GM19025 (cell line): Measurements from ENCODE around the gene KIAA1671.
"Not testable (repeated sequence)": the region's sequence is repeated elsewhere in the genome, so short reads cannot be mapped to it uniquely, and the experiment has no call there.

ENCODE experiments used
- ATAC-seq: cut with Tn5 transposase; IDR thresholded peaks from one replicate; pipeline ENCODE4 v1.9.1; 2021; ENCODE audit warnings: mild to moderate bottlenecking, low read depth, moderate library complexity; ENCODE audit not compliant: unreplicated experiment

Gene KIAA1671

DNA sequence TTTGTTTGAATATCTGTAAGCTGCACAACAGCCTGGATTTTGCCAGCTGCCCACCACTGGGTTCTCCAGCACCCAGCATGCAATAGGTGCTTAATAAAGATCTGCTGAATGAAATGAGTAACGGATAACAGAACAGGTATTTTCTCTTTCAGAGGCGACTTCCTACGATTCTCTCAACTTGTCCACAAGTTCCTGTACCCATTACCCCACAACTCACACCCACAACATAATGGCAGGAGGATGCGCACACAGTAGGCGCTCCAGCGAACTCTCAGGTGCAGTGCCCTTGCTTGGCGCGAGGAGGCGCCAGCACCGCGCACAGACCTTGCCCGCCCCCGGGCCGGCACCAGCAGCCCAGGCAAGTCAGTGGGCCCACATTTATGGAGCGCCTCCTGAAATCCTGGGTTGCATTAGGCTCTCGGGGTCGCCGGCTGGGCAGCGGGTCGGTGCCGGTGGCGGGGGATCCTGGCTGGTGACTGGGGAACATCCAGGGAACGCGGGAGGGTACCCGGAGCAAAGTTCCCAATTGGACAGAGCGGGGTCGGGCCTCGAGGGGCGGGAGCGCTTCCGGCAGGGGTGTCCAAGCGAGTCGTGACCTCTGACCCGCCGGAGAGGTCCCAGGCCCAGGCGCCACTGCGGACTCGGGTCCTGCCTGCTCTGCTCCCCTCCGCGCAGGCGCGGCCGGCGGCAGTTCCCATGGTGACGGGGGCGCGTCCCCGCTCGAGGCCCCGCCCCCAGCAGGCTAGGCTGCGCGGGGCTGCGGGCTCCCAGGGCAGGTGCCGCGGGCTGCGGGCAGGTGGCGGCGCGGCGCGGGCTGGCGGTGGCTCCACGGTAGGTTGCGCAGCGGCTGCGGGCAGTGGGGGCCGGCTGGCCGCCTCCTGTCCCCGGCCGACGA, at the start of gene KIAA1671:
Gene KIAA1671 (plus strand): TSS at position 775 of the 895 bp plus-strand sequence. CDS start 75,284 bp downstream, outside the sequence.
- peak; percentile 67 for ATAC-seq

DNA sequence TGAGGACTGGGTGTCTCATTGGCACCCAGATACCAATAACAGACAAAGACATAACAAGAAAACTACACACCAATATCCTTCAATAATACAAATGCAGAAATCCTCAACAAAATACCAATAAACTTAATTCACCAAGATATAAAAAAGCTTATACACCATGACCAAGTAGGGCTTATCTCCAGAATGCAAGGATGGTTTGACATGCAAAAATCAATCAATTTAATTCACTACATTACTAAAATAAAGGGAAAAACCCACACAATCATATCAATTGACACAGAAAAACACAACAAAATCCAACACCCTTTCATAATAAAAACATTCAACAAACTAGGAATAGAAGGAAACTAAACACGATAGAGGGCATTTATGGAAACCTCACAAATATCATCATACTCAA, 46.6 kb upstream of the KIAA1671 start:
- ATAC-seq = no peak

DNA sequence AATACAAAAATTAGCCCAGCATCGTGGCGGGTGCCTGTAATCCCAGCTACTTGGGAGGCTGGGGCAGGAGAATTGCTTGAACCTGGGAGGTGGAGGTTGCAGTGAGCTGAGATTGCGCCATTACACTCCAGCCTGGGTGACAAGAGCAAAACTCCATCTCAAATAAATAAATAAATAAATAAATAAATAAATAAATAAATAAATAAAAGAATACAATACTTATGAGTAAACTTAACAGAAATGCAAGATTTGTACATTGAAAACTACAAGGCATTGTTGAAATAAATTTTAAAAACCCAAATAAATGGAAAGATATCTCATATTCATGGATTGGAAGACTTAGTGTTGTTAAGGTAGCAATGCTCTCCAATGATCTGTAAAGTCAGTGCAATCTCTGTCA, 45.4 kb upstream of the KIAA1671 start:
- not testable (repeated sequence) for ATAC-seq

DNA sequence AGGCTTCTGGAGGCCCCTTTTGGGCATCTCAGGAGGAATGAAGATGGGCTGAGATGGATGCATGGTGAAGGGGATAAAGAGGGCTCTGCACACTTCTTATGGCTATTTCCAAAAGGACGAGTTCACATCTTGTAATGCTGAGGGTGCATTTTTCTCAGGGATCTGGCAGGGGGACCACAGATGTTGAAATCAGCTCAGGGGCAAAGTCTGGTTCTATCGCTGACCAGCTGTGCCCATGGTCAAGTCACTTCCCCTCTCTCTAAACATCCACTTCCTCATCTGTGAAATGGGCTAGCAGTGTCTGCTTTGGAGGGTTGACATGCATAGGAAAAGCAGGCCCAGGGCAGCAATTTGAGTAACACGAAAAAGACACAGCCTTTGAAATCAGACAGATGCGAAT, 32.5 kb upstream of the KIAA1671 start:
- ATAC-seq = no peak

DNA sequence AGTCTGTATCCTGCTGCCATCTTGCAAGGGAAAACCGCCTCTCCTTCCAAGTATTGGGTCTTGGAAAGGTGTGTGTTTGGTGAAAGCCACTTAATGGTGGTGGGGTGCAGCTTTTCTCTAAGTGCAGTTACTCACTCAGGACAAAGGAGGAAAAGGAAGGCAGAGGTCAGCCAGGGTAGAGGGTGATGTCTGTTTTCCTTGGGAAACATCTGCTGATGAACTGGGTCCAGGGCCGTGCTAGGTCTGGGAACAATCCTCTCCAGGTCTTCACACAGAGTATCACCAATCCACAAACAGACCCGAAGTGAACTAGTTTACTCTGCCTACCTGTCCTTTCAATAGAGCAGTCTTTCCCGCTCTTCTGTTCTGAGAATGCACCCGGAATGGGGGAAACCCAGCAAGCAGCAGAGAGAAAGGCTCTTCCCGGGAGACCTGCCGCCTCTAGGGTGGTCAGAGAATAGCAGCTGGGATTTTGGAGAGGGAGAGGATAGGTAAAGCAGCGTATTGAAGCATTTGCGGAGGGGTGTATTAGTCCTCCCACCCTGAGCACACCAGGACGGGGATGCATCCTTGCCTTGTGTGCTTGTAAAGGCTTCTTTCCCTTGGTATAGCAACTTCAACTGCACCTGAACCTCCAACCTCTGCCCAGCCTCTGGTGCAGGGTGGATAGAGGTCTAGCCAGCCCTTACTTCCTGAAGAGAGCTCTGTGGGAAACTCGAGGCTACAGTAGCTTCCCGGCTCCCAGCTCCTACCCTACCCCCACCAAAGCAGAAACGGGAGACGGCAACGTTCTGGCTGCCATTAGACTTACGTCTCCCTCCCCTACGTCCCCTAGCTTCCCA, 26.7 kb upstream of the KIAA1671 start:
- no peak for ATAC-seq

DNA sequence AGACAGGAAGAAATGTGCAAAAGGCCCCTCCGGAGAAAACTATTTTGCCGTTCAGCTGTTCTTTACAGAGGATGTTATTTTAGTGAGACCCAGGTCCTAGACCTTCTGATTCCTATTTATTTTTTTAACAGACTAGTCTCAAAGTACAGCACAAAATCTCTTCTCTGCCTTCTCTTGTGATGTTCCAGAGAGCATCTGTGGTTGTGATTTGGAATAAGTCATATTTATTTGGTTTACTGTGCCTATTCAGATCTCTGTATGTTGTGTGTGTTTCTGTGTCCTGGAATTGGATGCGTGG, 26.1 kb upstream of the KIAA1671 start:
- ATAC-seq = no peak

DNA sequence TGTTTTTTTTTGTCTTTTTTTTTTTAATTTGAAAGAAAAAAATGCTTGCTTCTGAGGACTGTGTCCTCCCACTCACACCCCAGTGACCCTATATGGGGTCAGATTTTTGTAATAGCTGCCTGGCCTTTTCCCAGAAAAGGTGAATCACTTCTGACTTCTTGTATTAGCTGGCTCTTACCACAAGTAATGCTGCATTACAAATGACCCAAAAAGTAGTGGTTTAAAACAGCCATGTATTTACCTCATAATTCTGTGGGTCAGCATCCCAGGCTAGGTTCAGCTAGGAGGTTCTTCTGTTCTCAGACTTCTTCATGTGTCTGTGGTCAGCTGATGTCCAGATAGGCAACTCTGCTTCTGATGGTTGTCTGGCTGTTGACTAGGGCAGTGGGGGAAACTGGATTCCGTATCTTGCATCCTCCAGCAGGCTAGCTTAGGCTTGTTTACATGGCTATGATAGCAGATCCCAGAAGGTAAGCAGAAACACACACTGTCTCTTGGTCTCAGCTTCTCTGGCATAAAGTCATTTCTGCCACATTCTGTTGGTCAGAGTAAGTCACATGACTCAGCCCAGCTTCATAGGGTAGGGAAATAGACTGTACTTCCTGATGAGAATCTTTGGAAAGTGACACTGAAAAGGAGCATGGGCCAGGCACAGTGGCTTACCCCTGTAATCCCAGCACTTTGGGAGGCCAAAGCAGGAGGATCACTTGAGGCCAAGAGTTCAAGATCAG, 25.5 kb upstream of the KIAA1671 start:
- ATAC-seq = no peak

DNA sequence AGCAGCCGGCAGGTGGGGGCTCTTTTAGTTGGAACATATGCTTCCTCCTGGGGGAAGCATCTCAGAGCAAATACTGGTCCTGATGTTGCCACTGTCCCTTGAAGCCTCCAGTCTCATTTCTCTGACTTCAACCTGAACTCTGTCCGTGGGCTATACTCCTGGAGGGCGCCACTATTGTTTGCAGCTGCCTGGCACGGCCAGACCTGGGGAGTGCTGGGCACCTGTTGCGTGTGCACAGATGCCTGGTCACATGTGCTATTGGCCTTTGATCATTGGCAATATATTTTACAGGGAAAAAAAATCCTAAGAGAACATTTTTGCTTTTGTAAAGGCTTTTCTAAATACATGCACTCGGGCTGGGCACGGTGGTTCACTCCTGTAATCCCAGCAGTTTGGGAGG, 24.2 kb upstream of the KIAA1671 start:
- ATAC-seq = no peak

DNA sequence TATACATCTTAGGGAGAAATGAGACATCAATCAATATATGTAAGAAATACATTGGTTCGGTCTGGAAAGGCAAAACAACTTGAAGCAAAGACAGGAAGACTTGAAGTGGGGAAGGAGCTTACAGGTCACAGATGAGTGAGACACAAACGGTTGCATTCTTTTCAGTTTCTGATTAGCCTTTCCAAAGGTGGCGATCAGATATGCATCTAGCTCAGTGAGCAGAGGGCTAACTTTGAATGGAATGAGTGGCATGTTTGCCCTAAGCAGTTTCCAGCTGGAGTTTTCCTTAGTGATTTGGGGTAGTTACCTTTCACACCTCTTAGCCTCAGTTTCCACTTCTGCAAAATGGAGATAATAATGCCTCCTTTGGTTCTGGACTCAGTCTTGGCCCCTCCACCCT, 21.8 kb upstream of the KIAA1671 start:
- ATAC-seq = no peak

DNA sequence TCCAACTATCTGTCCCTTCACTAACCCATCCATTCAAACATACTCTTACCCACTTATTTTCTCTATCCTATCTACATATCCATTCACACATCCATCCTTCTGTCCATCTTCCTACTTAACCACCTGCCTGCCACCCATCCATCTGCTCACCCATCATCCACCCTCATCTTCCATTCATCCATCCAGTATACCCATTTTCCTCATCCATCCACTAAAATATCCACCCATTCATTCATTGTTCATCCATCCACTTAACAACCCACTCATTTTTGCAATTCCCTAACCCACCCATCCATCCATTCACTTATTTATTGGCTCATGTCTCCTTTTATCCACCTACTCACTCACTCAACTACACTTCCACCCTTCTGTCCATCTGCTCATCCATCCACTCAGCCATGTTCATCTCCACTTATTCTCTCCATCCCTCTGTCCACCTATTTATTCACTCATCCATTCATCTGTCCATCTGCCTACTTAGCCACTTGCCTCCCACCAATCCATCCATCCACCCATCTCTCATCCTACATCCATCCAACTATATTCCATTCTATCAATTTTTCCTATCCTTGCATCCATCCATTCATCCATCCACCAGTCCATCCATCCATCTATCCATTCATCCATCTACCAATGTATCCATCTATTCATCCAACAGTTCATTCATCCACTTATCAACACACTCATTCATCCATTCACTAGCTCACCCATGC, 16.6 kb upstream of the KIAA1671 start:
- ATAC-seq = no peak

DNA sequence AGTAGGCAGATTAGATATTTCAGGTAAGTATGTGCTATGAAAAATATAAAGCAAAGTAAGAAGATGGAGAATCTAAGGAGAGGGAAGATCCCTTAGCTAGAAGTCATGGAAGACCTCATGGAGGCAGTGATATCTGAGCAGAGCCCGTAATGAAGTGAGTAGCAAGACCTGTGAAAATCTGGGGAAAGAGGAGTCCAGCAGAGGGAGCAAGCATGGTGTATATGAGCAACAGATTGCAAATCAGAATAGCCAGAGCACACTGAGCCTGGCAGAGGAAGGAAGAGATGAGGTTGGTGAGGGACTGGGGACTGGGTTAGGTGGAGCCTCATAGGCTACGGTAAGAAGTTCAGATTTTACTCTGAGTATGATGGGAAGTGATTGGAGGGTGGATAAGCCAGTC, 15.4 kb upstream of the KIAA1671 start:
- no peak for ATAC-seq

DNA sequence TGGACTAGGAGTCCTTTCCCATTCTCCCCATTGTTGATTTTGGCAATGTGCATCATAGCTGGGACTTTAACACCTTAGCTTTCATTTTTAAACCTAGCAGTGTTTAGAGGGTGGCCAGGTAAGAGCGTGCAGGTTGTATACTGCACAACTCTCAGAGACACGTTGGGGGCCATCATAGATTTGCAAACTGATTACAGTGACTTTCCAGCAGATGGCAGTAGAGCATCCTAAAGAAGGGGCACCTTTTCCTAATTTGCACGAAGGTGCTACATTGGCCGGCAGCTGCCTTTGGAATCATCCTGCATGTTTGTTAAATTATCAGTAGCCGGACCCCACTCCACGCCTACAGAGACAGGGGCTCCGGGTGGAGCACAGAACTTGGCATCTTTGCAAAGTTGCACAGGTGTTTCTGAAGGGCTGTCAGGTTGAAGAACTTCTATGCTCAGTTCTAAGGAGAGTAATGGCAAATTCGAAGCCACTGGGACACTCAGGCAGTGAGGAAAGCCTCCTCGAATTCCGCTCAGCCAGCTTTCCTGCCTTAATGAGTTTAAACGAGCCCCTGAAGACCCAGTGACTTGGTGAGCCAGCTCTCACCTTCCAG, 13.7 kb upstream of the KIAA1671 start:
- no peak for ATAC-seq

DNA sequence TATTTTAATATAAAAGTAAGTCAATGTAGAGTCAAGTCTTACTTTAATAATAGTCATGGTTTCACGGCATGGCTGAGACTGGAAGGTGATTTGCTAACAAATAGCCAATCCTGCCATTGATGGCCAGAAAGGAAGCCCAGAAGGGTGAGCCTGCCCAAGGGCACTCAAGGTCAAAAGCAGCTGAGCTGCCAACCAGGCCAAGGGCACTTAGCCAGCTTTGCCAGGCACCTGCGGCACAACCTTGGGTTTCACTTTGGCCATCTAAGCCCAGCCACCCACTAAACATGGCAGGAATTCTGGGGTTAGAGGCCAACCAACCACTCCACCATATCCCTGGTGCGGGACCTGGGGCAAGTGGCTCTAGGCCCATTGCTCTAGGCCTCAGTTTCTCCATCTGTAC, 10.2 kb upstream of the KIAA1671 start:
- ATAC-seq = no peak

DNA sequence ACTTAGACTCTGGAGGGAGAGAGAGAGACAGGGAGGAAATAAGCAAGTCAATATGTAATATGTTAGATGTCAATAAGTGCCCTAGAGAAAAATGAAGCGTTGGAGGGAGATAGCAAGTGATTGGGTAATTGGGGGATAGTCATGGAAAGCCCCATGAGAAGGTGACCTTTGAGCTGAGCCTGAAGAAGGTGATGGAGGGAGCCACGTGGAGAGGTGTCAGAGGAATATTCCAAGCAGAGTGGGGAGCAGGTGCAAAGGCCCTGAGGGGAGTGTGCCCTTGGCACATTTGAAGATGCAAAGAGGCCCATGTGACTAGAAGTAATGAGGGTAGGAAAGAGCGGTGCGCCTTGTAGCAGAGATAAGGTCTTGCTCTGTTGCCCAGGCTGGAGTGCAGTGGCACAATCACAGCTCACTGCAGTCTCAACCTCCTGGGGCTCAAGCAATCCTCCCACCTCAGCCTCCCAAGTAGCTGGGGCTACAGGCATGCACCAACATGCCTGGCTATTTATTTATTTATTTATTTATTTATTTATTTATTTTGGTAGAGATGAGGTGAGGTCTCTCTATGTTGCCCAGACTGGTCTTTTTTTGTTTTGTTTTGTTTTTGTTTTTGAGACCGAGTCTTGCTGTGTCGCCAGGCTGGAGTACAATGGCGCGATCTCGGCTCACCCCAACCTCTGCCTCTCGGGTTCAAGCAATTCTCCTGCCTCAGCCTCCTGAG, 8.1 kb upstream of the KIAA1671 start:
- ATAC-seq = no peak

DNA sequence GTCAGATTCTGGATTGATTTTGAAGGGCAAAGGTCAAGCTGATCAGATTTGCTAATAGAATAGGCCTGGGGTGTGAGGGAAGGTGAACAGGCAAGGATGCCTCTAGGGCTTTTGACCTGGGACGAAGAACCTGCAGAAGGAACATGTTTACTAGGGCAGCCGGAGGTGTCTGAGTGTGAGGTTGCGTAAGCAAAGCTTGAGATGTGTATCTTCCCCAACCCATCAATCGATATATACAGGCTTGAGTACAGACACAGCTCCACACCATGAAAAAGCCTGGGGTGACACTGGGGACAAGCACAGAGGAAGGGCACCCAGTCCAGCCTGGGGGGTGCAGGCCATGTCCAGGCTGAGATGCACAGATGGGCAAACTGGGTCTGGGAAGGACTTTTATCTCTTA, 7.1 kb upstream of the KIAA1671 start:
- ATAC-seq = no peak

DNA sequence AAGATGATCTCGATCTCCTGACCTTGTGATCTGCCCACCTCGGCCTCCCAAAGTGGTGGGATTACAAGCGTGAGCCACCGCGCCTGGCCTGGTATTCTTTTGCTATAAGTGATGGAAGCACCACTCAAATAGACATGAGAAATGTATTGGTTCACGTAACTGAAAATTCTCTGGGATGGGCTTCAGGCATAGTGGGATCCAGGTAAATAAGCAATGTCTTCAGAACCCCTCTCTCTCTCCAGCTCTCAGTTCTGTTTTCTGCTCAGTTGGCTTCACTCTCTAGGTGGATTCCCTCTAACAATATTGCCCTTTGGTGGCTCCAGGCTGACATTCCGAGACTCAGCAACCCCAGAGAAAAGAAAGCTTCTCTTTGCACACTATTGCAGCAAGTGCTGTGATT, 5.1 kb upstream of the KIAA1671 start:
- no peak for ATAC-seq

DNA sequence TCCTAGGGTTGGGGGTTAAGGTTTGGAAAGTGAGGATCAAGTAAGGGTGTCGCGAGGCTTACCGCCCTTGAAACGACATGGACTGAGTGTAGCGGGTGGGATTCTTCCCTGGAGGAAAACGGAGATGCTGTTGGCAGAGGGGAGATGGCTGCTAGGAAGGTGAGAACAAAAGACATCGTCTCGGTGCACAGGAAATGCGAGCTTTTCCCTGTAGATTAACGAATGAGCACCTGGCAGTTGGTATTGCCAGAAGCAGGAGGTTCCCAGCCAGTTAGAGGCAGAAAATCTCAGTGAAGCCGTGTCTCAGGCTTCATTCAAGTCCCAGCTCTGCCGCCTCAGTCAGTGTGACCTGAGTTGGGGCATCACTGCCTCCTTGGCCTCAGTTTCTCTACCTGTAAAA, 4.6 kb upstream of the KIAA1671 start:
- no peak for ATAC-seq

DNA sequence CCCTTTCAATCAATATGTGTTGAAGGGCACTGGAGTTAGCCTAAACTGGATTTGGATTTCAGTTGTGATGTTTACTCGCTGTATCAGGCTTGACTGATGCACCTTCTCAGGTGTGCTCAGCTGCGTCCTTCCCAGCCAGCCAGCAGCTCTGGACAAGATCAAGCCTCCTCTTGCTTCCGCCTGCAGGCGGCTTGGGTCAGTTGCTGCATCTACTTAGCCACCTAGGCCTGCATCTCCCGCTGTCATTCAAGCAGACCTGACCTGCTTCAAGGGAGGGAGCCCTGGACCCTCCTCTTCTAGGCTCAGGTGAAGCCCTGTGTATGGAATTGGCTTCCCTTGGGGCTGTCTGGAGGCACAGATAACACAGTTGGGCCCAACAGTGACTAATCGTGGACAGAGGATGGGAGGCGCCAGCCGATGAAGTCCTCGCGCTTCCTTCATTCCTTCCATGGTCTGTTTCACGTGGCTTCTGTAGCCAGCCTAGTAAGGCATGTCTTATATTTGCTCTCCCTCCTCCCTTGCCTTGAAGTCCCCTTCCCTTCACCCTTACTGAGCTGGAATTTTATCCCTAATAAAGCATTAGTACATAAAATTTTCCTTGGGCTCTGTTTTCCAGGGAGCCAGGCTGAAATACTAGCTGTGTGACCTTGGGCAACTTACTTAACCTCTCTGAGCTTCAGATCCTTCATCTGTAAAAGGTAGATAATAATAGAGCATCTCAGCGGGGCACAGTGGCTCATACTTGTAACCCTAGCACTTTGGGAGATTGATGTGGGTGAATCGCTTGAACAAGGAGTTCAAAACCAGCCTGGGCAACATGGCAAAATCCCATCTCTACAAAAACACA, 3.9 kb upstream of the KIAA1671 start:
- no peak for ATAC-seq
